Activated CD4-positive, alpha-beta T cell treated with anti-CD3 and anti-CD28 coated beads for 48 hours (primary cell): Measurements from ENCODE around the gene RPP21.

Experiments
- DNase-seq: peaks from one replicate; pipeline ENCODE4 v3.0.0-alpha.2; 2020

The RPP21 gene

GRCh38 chr6:30344868-30345671 is at the start of gene RPP21:
Gene RPP21, plus strand, starts transcription at chr6:30345156. Its CDS starts 16 bp downstream, at chr6:30345172.
- peak; percentile 92 for DNase-seq

- DNase-seq: no peak
These were observed 49.1 kb upstream of the RPP21 start for GRCh38 chr6:30295837-30296236.

- no peak for DNase-seq
These were observed 41.0 kb upstream of the RPP21 start for GRCh38 chr6:30304002-30304401.

- DNase-seq: no peak
These were observed 33.9 kb upstream of the RPP21 start for GRCh38 chr6:30311101-30311500.

- DNase-seq: no peak
These were observed 33.3 kb upstream of the RPP21 start for GRCh38 chr6:30311671-30312070.

GRCh38 chr6:30312266-30312665 is 32.7 kb upstream of the RPP21 start:
- no peak for DNase-seq

- no peak for DNase-seq
These were observed 32.2 kb upstream of the RPP21 start for GRCh38 chr6:30312676-30313321.

- DNase-seq: no peak
These were observed 29.8 kb upstream of the RPP21 start for GRCh38 chr6:30315156-30315555.

- no peak for DNase-seq
These were observed 26.9 kb upstream of the RPP21 start for GRCh38 chr6:30317913-30318589.

GRCh38 chr6:30319146-30319835 is 25.7 kb upstream of the RPP21 start:
- no peak for DNase-seq

GRCh38 chr6:30321692-30322388 is 23.1 kb upstream of the RPP21 start:
- no peak for DNase-seq

GRCh38 chr6:30322527-30323501 is 22.1 kb upstream of the RPP21 start:
- DNase-seq: peak; percentile 17

- no peak for DNase-seq
These were observed 21.1 kb upstream of the RPP21 start for GRCh38 chr6:30323806-30324205.

- DNase-seq: peak; percentile 91
These were observed 19.6 kb upstream of the RPP21 start for GRCh38 chr6:30325150-30325872.

- peak; percentile 81 for DNase-seq
These were observed 19.0 kb upstream of the RPP21 start for GRCh38 chr6:30325873-30326525.

- peak; percentile 91 for DNase-seq
These were observed 18.3 kb upstream of the RPP21 start, which contains the start of gene TRIM39 for GRCh38 chr6:30326526-30327231. Gene TRIM39, plus strand, starts transcription at chr6:30326927. Its CDS starts 2,391 bp downstream, at chr6:30329318.

GRCh38 chr6:30327232-30327746 is 17.7 kb upstream of the RPP21 start:
- no peak for DNase-seq

GRCh38 chr6:30328397-30328796 is 16.6 kb upstream of the RPP21 start:
- DNase-seq: no peak

- no peak for DNase-seq
These were observed 15.6 kb upstream of the RPP21 start for GRCh38 chr6:30329331-30329730.
